SH-SY5Y (cell line): Measurements from ENCODE around the gene COA3.

Experiments
- GATA2 ChIP-seq: IDR thresholded peaks from 2 replicates; pipeline ENCODE4 v1.6.1; 2011; ENCODE audit warnings: mild to moderate bottlenecking, low read depth, low read length
- GATA3 ChIP-seq: IDR thresholded peaks from 2 replicates; pipeline ENCODE4 v1.6.1; 2011; ENCODE audit warnings: low read depth, mild to moderate bottlenecking, low read length, moderate library complexity

DNA sequence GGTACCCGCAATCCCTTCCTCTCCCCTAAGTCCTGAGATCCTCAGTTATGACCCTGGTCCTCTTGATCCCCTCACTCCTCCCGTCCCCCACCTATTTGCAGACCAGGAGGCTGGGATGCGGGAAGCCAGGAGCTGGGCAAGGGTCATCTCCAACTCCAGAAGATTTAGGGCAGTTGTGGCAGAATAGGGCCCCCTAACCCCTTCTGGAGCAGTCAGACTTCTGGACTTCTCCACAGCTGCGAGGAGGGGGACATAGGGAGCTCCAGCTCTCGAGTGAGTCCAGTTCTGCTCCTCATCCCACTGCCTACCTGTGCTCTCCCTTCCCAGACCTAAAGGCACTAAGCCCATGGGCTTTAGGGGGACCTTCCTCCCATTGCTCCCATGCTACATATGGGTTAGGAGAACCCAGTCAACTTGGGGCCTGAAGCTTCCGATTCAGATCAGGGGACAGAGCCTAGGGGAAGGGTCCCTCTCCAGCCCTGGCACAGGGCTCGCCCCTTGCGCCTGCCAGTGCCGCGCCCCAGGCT is 16.8 kb downstream of the COA3 start:
- TF ChIP-seq GATA2 (no peak), GATA3 (no peak)
